ENCODE results near the gene EML6. TPM values are rescaled to one million over a fixed set of nuclear protein-coding genes. Genes with fewer than 3 reads are reported as not detected.
A peak's percentile ranks its signal among the peaks of the same experiment; 100 is the strongest.

EML6 gene
- total RNA-seq, 4 donors from 2014 or later: 2.3 to 15.1 (median 4.1) TPM

- TF ChIP-seq CTCF (IDR thresholded peaks at IDR 0.05) (no peak), POLR2AphosphoS5 (IDR thresholded peaks at IDR 0.05) (no peak), EP300 (IDR thresholded peaks at IDR 0.05) (no peak), POLR2A (IDR thresholded peaks at IDR 0.05) (no peak)
- no peak overlapping the region for H3K27ac ChIP-seq
- 81% methylated on average over 2 of the region's 2 CpGs for WGBS
- H3K4me1 ChIP-seq: no peaks in the 10 kb centered on the region
- no peak for DNase-seq (ENCODE audit: low spot score in 2 of 2)
- no peaks in the 10 kb centered on the region for H3K27me3 ChIP-seq
- H3K9me3 ChIP-seq: no peaks in the 10 kb centered on the region
- no peaks in the 10 kb centered on the region for H3K36me3 ChIP-seq
- no peak overlapping the region for H3K4me3 ChIP-seq
Measured at GRCh38 chr2:54699665-54700064, 23.8 kb upstream of the EML6 start.

- no peak for TF ChIP-seq EP300 (IDR thresholded peaks at IDR 0.05)
- TF ChIP-seq CTCF (IDR thresholded peaks at IDR 0.05): no peak
- no peak for TF ChIP-seq POLR2A (IDR thresholded peaks at IDR 0.05)
- TF ChIP-seq POLR2AphosphoS5 (IDR thresholded peaks at IDR 0.05): no peak
- H3K27ac ChIP-seq: no peak overlapping the region
- H3K27me3 ChIP-seq: no peaks in the 10 kb centered on the region
- no peaks in the 10 kb centered on the region for H3K4me1 ChIP-seq
- DNase-seq (ENCODE audit: low spot score in 2 of 2): no peak
- H3K4me3 ChIP-seq: no peak overlapping the region
- H3K9me3 ChIP-seq: no peaks in the 10 kb centered on the region
- 85% methylated on average over 2 of the region's 2 CpGs for WGBS
- H3K36me3 ChIP-seq: no peaks in the 10 kb centered on the region
Measured at GRCh38 chr2:54701029-54701428, 22.4 kb upstream of the EML6 start.

- no peak for DNase-seq (ENCODE audit: low spot score in 2 of 2)
- no peak overlapping the region for H3K4me3 ChIP-seq
- no peak overlapping the region for H3K27ac ChIP-seq
- no peaks in the 10 kb centered on the region for H3K27me3 ChIP-seq
- H3K36me3 ChIP-seq: no peaks in the 10 kb centered on the region
- no peaks in the 10 kb centered on the region for H3K9me3 ChIP-seq
- H3K4me1 ChIP-seq: peaks cover 10% of the 10 kb centered on the region
- TF ChIP-seq POLR2AphosphoS5 (IDR thresholded peaks at IDR 0.05) (no peak), CTCF (IDR thresholded peaks at IDR 0.05) (no peak), POLR2A (IDR thresholded peaks at IDR 0.05) (no peak), EP300 (IDR thresholded peaks at IDR 0.05) (no peak)
- WGBS: 95% methylated on average over 1 of the region's 1 CpG
Measured at GRCh38 chr2:54704238-54704637, 19.2 kb upstream of the EML6 start.

- TF ChIP-seq POLR2AphosphoS5 (IDR thresholded peaks at IDR 0.05) (no peak), CTCF (IDR thresholded peaks at IDR 0.05) (peak; percentile 47 to 61), EP300 (IDR thresholded peaks at IDR 0.05) (no peak), POLR2A (IDR thresholded peaks at IDR 0.05) (no peak)
- Histone ChIP-seq H3K36me3 (no peaks in the 10 kb centered on the region), H3K4me1 (peaks cover 11% of the 10 kb centered on the region), H3K4me3 (no peak overlapping the region), H3K27me3 (no peaks in the 10 kb centered on the region), H3K27ac (no peak overlapping the region), H3K9me3 (no peaks in the 10 kb centered on the region)
- DNase-seq (ENCODE audit: low spot score in 2 of 2): no peak
- WGBS: 9% methylated on average over 3 of the region's 3 CpGs
Measured at GRCh38 chr2:54704688-54705605, 18.5 kb upstream of the EML6 start.

GRCh38 chr2:54706622-54707021 lies 16.8 kb upstream of the EML6 start:
- Histone ChIP-seq H3K36me3 (no peaks in the 10 kb centered on the region), H3K27ac (no peak overlapping the region), H3K4me3 (no peak overlapping the region), H3K27me3 (no peaks in the 10 kb centered on the region), H3K9me3 (no peaks in the 10 kb centered on the region), H3K4me1 (peaks cover 11% of the 10 kb centered on the region)
- 93% methylated on average over 1 of the region's 1 CpG for WGBS
- TF ChIP-seq EP300 (IDR thresholded peaks at IDR 0.05) (no peak), CTCF (IDR thresholded peaks at IDR 0.05) (no peak), POLR2AphosphoS5 (IDR thresholded peaks at IDR 0.05) (no peak), POLR2A (IDR thresholded peaks at IDR 0.05) (no peak)
- no peak for DNase-seq (ENCODE audit: low spot score in 2 of 2)
